GM12875 (cell line): ENCODE results near the gene HSH2D.

Source experiments
- H3K4me3 ChIP-seq: one replicate; pipeline ENCODE4 v1.5.1; 2011; ENCODE audit warnings: low read depth, low read length, control low read depth
- TF ChIP-seq, protein P1 (sequence below): IDR thresholded peaks from 2 replicates; pipeline ENCODE4 v1.5.1; 2011; ENCODE audit warnings: low read depth, mild to moderate bottlenecking, control low read depth, inconsistent platforms, low read length, moderate library complexity, borderline replicate concordance; ENCODE audit not compliant: insufficient read depth

HSH2D gene

DNA sequence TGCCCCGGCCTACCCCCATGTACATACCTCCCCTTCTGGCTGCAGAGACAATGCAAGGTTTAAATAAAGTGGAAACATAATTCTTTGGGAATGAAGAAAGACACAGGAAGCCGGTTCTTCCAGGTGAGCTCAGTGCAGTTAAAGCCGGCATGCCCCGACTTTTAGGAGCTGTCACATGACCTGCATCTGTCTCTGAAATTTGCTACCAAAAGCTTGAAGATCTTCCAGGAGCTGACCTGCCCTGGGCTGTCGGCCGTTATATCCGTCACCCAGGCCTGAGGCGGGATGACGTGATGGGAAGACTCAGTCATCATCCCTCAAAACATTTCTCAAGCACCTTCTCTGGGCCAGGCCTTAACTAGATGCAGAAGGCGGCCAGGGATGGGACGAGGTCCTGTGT lies 21.5 kb upstream of the HSH2D start:
- TF ChIP-seq, protein P1, sequence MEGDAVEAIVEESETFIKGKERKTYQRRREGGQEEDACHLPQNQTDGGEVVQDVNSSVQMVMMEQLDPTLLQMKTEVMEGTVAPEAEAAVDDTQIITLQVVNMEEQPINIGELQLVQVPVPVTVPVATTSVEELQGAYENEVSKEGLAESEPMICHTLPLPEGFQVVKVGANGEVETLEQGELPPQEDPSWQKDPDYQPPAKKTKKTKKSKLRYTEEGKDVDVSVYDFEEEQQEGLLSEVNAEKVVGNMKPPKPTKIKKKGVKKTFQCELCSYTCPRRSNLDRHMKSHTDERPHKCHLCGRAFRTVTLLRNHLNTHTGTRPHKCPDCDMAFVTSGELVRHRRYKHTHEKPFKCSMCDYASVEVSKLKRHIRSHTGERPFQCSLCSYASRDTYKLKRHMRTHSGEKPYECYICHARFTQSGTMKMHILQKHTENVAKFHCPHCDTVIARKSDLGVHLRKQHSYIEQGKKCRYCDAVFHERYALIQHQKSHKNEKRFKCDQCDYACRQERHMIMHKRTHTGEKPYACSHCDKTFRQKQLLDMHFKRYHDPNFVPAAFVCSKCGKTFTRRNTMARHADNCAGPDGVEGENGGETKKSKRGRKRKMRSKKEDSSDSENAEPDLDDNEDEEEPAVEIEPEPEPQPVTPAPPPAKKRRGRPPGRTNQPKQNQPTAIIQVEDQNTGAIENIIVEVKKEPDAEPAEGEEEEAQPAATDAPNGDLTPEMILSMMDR = no peak
- H3K4me3 ChIP-seq = no peak overlapping the region

DNA sequence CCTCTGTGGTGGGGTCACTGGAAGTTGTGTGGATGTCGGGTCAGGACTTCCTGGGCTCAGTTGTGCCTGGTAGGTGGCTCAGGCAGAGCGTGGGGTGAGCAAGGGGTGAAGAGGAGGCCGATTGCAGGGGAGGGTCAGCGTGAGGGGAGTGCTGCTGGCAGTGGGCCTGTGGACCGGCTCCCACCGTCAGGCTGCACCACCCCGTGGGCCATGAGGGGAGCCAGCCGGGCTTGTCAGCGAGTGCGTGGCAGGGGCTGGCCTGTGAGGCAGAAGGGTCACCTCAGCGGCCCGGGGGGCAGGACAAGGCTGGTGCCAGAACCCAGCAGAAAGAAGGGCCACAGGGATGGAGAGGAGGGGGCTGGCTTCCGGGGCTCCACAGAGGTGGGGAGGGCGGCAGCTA lies 18.5 kb upstream of the HSH2D start:
- H3K4me3 ChIP-seq = no peak overlapping the region
- TF ChIP-seq, protein P1 = no peak

DNA sequence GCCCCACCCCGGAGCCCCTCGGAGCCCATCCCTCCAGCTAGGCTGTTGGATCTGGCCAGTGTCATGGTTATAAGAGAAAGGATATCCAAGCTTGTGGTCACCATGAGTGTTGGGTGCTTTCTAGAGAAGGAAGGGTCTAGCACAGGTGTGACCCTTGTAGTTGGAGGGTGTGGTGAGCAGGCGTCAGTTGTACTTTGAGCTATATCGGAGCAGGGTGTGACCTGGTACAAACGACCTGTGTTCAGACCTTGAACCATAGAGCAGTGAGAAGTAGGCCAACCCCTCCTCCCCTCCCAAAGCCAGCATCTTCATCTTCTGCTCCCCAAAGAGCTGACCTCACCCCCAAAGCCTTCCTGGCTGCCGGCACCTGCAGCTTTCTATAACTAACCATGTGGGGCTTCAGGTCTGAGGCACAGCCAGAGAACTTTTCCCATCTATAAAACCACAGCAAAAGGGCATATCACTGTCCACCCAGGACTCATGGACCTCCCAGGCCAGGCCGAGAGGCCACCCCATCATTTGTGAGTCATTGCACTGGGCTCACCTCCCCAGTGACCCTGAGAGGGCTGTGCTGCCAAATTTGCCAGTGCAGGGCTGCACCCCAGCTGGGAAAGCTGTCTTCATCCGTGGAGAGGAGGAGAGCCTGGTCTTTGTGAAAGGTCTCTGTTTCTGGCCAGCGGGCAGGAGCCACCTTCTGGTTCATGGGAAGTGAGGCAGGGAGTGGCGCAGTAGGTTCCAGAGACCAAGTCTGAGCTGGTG lies 17.6 kb upstream of the HSH2D start:
- H3K4me3 ChIP-seq = no peak overlapping the region
- TF ChIP-seq, protein P1 = no peak

DNA sequence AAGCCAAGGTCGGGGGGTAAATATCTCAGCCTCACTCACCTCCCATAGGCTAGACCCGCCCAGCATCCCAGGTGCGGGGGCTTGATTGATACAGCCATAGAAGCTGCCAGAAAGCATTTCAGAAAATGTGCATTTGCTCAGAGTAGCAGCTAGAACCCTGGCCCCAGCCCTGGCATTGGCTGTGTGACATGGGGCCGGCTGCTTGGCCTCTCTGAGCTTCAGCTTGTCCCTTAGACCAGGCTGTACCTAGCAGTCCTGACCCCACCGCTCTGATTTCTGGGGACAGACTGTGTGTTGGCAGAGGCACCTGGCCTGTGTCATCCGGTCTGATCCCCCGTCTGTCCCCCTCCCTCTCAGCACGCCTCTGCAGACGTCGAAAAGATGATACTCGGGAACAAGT lies 16.4 kb upstream of the HSH2D start:
- no peak overlapping the region for H3K4me3 ChIP-seq
- TF ChIP-seq, protein P1 = no peak

DNA sequence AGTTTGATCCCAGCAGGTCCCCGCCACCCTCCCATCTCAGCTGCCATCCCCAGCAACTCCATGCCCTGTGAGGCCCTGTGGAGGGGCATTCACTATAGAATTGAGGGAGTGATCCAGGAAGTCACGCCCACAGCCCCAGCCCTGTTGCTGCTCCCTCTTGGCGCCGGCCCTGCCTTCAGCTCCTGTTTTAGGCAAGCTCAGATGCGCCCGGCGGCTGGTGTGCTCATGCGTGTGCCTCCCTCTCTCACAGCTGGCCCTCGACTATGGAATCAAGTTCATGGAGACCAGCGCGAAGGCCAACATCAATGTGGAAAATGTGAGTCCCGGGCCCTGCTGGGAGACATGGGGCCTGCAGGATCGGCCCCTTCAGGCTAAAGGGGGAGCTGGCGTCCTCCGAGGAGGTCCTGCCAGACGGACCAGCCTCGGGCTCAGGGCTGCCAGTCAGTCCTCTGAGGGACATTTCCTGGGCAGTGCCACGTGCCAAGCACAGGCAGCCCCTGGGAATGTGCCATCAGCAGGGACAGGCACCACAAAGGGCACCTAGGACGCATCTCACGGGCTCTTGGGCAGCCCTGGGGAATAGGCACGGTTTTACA lies 15.6 kb upstream of the HSH2D start:
- TF ChIP-seq, protein P1 = no peak
- no peak overlapping the region for H3K4me3 ChIP-seq

DNA sequence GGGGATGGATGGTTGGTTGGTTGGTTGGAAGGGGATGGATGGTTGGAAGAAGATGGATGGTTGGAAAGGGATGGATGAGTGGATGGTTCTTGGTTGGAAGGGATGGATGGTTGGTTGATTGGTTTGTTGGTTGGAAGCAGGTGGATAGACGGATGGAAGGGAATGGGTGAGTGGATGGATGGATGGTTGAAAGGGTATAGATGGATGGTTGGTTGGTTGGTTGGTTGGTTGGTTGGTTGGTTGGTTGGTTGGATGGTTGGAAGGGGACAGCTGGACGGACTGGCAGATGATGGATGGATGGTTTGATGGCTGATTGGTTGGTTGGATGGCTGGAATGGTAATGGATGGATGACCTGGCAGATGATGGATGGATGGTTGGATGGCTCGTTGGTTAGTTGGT lies 11.8 kb upstream of the HSH2D start:
- TF ChIP-seq, protein P1 = no peak
- no peak overlapping the region for H3K4me3 ChIP-seq

DNA sequence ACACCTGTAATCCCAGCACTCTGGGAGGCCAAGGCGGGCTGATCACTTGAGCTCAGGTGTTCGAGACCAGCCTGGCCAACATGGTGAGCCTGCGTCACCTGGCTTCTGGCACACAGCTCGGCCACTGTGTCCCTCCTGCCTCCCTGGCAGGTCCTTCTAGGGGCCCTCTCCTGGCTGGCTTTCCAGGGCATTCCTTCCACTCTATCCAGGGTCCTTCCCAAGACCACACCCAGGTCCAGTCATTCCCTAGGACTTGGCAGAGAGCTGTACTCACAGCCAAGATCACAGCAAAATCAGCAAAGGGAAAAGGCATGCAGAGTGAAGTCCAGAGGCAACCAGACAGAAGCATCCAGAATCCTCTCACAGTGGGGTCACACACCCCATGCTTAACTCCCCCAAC lies 9.7 kb upstream of the HSH2D start:
- TF ChIP-seq, protein P1 = no peak
- H3K4me3 ChIP-seq = no peak overlapping the region
